C4-2B (cell line): ENCODE results near the gene EPB41L2.

ENCODE experiments used
- ZFX ChIP-seq: fragments of 450-650 bp; IDR thresholded peaks from 2 replicates; pipeline ENCODE4 v1.6.1; 2017
- TF ChIP-seq, protein P1 (sequence below): fragments of 450-650 bp; conservative IDR thresholded peaks from 2 replicates; pipeline ENCODE4 v1.5.1; 2017; ENCODE audit warnings: mild to moderate bottlenecking

GRCh38 chr6:130946076-130946475 lies 117.0 kb downstream of the EPB41L2 start:
- TF ChIP-seq, protein P1, sequence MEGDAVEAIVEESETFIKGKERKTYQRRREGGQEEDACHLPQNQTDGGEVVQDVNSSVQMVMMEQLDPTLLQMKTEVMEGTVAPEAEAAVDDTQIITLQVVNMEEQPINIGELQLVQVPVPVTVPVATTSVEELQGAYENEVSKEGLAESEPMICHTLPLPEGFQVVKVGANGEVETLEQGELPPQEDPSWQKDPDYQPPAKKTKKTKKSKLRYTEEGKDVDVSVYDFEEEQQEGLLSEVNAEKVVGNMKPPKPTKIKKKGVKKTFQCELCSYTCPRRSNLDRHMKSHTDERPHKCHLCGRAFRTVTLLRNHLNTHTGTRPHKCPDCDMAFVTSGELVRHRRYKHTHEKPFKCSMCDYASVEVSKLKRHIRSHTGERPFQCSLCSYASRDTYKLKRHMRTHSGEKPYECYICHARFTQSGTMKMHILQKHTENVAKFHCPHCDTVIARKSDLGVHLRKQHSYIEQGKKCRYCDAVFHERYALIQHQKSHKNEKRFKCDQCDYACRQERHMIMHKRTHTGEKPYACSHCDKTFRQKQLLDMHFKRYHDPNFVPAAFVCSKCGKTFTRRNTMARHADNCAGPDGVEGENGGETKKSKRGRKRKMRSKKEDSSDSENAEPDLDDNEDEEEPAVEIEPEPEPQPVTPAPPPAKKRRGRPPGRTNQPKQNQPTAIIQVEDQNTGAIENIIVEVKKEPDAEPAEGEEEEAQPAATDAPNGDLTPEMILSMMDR, result no peak
- no peak for TF ChIP-seq ZFX
